GM23248 (cell line): ENCODE data around the gene TNIK. TPM values are rescaled to one million over a fixed set of nuclear protein-coding genes. Genes with fewer than 3 reads are reported as not detected.
A peak's percentile ranks its signal among the peaks of the same experiment; 100 is the strongest.

Source experiments
- DNase-seq: peaks from one replicate; pipeline ENCODE4 v3.0.0-alpha.2; 2015
- H2AFZ ChIP-seq: fragments of 200-600 bp; sonication (generic); 2 replicates; pipeline ENCODE4 v1.6.1; 2016; ENCODE audit warnings: antibody characterized with exemption
- H3F3A ChIP-seq: fragments of 200-600 bp; sonication (generic); 2 replicates; pipeline ENCODE4 v1.6.1; 2016; ENCODE audit warnings: mild to moderate bottlenecking, antibody characterized with exemption, mixed run types; ENCODE audit not compliant: insufficient read depth
- H3K27ac ChIP-seq: fragments of 200-600 bp; sonication (generic); 2 replicates; pipeline ENCODE4 v1.5.1; 2016; ENCODE audit warnings: mild to moderate bottlenecking
- H3K27me3 ChIP-seq: fragments of 200-600 bp; sonication (generic); replicated peaks from 2 replicates; pipeline ENCODE4 v1.6.1; 2016; ENCODE audit warnings: mild to moderate bottlenecking; ENCODE audit not compliant: insufficient read depth
- H3K36me3 ChIP-seq: fragments of 200-600 bp; sonication (generic); 2 replicates; pipeline ENCODE4 v1.6.1; 2016; ENCODE audit warnings: low read depth, mild to moderate bottlenecking
- H3K4me1 ChIP-seq: fragments of 200-600 bp; sonication (generic); 2 replicates; pipeline ENCODE4 v1.6.1; 2016; ENCODE audit warnings: mild to moderate bottlenecking; ENCODE audit not compliant: insufficient read depth
- H3K4me2 ChIP-seq: fragments of 200-600 bp; sonication (generic); one replicate; pipeline ENCODE4 v1.6.1; 2016; ENCODE audit warnings: mild to moderate bottlenecking; ENCODE audit not compliant: unreplicated experiment
- H3K4me3 ChIP-seq: fragments of 200-600 bp; sonication (generic); 2 replicates; pipeline ENCODE4 v1.5.1; 2016; ENCODE audit warnings: mild to moderate bottlenecking
- H3K79me2 ChIP-seq: fragments of 200-600 bp; sonication (generic); 2 replicates; pipeline ENCODE4 v1.6.1; 2016; ENCODE audit warnings: mild to moderate bottlenecking; ENCODE audit not compliant: insufficient read depth
- H3K9ac ChIP-seq: fragments of 200-600 bp; sonication (generic); 2 replicates; pipeline ENCODE4 v1.6.1; 2016; ENCODE audit warnings: mild to moderate bottlenecking
- H3K9me2 ChIP-seq: fragments of 200-600 bp; sonication (generic); 2 replicates; pipeline ENCODE4 v1.6.1; 2016; ENCODE audit warnings: mixed run types, mild to moderate bottlenecking, moderate library complexity; ENCODE audit not compliant: insufficient read depth
- H3K9me3 ChIP-seq: fragments of 200-600 bp; sonication (generic); one replicate; pipeline ENCODE4 v1.6.1; 2017; ENCODE audit warnings: low read depth
- H4K20me1 ChIP-seq: fragments of 200-600 bp; sonication (generic); 2 replicates; pipeline ENCODE4 v1.6.0; 2016; ENCODE audit not compliant: insufficient read depth
- EZH2 ChIP-seq: fragments of 200-600 bp; sonication (generic); IDR thresholded peaks from 2 replicates; pipeline ENCODE4 v1.6.1; 2018; ENCODE audit warnings: antibody characterized with exemption, mild to moderate bottlenecking; ENCODE audit not compliant: insufficient read depth, poor library complexity, severe bottlenecking
- EZH2phosphoT487 ChIP-seq: fragments of 200-600 bp; sonication (generic); IDR thresholded peaks from 2 replicates; pipeline ENCODE4 v1.6.1; 2018; ENCODE audit warnings: antibody characterized with exemption, moderate library complexity, mild to moderate bottlenecking, low read depth; ENCODE audit not compliant: insufficient read depth
- WGBS, 2 experiments: methylation state at CpG; one replicate each; pipeline ENCODE4 v1.1.6; 2015 to 2017; ENCODE audit warnings: low lambda C conversion rate in 2 of 2, low coverage in 1 of 2; ENCODE audit errors: missing lambda C conversion rate in 2 of 2; 5-methylcytosine and 5-hydroxymethylcytosine counted together
- in situ Hi-C: fragments of 300-500 bp; cut with MboI; formaldehyde crosslinking; loops from 2 replicates; pipeline ENCODE4 v1.15.0; 2020
- polyA plus RNA-seq: library from polyadenylated mRNA; unstranded; fragments of >200 nt; fragmentation: Nextera tagmentation; extraction: Ambion mirVana; gene quantifications from 2 replicates; pipeline ENCODE4 v1.2.1, GENCODE V29; 2016
- total RNA-seq: library from RNA; depleted of rRNA; stranded (reverse); fragments of >200 nt; shearing (Covaris generic); gene quantifications from 2 replicates; pipeline ENCODE4 v1.2.3, GENCODE V29; 2014

TNIK gene
- total and polyA plus RNA-seq, 2 experiments from 2014 or later = 0.80 to 2.3 TPM

DNA sequence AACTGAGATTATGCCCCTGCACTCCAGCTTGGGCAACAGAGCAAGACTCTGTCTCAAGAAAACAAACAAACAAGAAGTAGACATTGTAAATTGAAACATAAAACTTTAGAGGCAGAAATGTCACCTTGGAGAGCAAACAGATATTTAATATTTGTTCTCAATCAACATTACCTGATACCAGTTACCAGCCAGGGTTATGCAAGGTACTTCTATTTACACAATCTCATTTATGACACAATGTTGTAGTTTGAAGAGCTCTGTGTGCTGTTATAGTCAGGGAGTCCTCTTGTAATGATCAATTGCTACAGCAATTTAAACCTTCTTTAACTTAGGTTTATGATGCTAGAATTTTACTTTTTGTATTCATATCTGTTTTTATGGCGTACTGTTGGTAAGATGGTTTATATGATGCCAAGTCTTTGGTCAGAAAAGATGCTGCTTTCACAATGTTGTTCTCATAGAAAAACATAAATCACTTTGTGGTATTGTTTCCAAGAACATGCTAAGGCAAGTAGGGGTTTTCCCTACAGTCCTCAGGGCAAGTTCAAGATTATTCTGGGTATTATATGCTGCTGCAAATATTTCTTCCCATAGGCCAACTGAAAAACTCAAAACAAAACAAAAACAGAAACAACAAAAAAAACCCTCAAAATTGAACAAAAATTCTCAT, 173.5 kb downstream of the TNIK start:
- H2AFZ ChIP-seq = no peak overlapping the region
- TF ChIP-seq EZH2 (no peak), EZH2phosphoT487 (no peak)
- peaks cover 20% of the 10 kb centered on the region for H3F3A ChIP-seq
- no peaks in the 10 kb centered on the region for H3K36me3 ChIP-seq
- H3K27ac ChIP-seq = no peak overlapping the region
- DNase-seq = no peak
- H3K9ac ChIP-seq = no peak overlapping the region
- no peaks in the 10 kb centered on the region for H4K20me1 ChIP-seq
- H3K4me3 ChIP-seq = no peak overlapping the region
- no peaks in the 10 kb centered on the region for H3K79me2 ChIP-seq
- no peak overlapping the region for H3K4me2 ChIP-seq
- H3K4me1 ChIP-seq = peaks cover 36% of the 10 kb centered on the region
- 76 to 96% methylated on average over 1 of the region's 1 CpG for WGBS, 2 experiments
- in situ Hi-C loops = no loop called here
- no peaks in the 10 kb centered on the region for H3K27me3 ChIP-seq
- H3K9me3 ChIP-seq = no peaks in the 10 kb centered on the region
- no peaks in the 10 kb centered on the region for H3K9me2 ChIP-seq

GRCh38 chr3:171285287-171285686, 174.9 kb downstream of the TNIK start:
- peak overlapping the region; percentile 79 for H3K9ac ChIP-seq
- no peaks in the 10 kb centered on the region for H3K9me2 ChIP-seq
- H3K27me3 ChIP-seq = no peaks in the 10 kb centered on the region
- H3K4me1 ChIP-seq = peaks cover 37% of the 10 kb centered on the region
- peak overlapping the region; percentile 61; the same call in 1 of the 2 replicates for H3K4me3 ChIP-seq
- no peaks in the 10 kb centered on the region for H3K36me3 ChIP-seq
- TF ChIP-seq EZH2 (no peak), EZH2phosphoT487 (no peak)
- peak overlapping the region; percentile 98 for H3K27ac ChIP-seq
- peaks cover 20% of the 10 kb centered on the region for H3F3A ChIP-seq
- in situ Hi-C loops = no loop called here
- no peaks in the 10 kb centered on the region for H4K20me1 ChIP-seq
- DNase-seq = peak; percentile 38
- H2AFZ ChIP-seq = 0 out of 2 replicates have a peak overlapping the region, but pooled peaks have one; percentile 33
- no peaks in the 10 kb centered on the region for H3K9me3 ChIP-seq
- peak overlapping the region; percentile 85 for H3K4me2 ChIP-seq
- 13 to 29% methylated on average over 2 of the region's 2 CpGs for WGBS, 2 experiments
- H3K79me2 ChIP-seq = no peaks in the 10 kb centered on the region

DNA sequence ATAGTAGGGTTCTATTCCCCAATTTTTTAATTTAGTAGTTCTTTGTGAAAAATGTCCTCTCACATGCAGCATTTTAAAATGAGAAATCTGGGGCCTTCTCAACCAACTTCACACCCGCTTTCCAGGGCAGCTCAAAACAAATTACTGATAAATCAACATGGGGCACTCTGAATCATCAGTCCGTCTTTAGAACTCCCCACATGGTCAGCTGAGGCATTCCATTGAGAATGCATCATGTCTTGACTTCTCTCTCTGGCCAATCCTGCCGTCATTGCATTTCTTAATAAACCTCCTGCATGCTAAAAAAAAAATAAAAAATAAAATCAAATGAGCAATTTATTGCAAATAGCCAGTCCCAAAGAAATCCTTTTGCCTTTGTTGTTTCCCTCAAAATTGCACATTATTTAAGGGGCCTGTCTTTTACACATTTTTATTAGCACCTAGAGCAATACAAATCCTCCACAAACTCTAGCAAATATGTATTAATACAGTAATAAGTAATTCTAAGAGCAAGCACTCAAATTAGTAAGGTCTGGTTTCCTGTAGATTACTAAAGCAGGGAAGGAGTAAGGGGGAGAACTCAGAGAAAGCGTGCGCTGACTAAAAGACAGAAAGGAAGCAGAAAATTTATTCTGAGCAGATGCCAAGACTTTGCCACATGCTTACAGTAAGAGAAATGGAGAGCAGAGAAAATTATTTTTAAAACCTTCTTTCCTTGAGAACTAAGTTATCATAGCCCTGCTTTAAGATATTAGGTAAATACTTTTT, 175.7 kb downstream of the TNIK start:
- in situ Hi-C loops = no loop called here
- Histone ChIP-seq H3K9me3 (no peaks in the 10 kb centered on the region), H3K9ac (peak overlapping the region; percentile 79), H4K20me1 (no peaks in the 10 kb centered on the region), H3K27me3 (no peaks in the 10 kb centered on the region), H3K79me2 (no peaks in the 10 kb centered on the region), H3K4me2 (peak overlapping the region; percentile 85), H3K4me3 (peak overlapping the region; percentile 61), H3K36me3 (no peaks in the 10 kb centered on the region), H3K27ac (peak overlapping the region; percentile 98), H3K9me2 (no peaks in the 10 kb centered on the region), H3K4me1 (peaks cover 37% of the 10 kb centered on the region), H2AFZ (peak overlapping the region; percentile 33), H3F3A (peaks cover 20% of the 10 kb centered on the region)
- 1 to 2% methylated on average over 5 of the region's 5 CpGs for WGBS, 2 experiments
- TF ChIP-seq EZH2 = no peak
- TF ChIP-seq EZH2phosphoT487 = no peak
- DNase-seq = peak; percentile 98

- Histone ChIP-seq H3K4me3 (no peak overlapping the region), H3K9ac (0 out of 2 replicates have a peak overlapping the region, but pooled peaks have one; percentile 21)
- WGBS, 2 experiments = 72 to 78% methylated on average over 4 of the region's 4 CpGs
Measured at GRCh38 chr3:171283848-171284222, 176.4 kb downstream of the TNIK start.

More at GRCh38 chr3:171283848-171284222, 176.4 kb downstream of the TNIK start:
- Histone ChIP-seq H3F3A (peaks cover 20% of the 10 kb centered on the region), H3K4me1 (peaks cover 37% of the 10 kb centered on the region), H4K20me1 (no peaks in the 10 kb centered on the region), H2AFZ (no peak overlapping the region), H3K4me2 (peak overlapping the region; percentile 48), H3K79me2 (no peaks in the 10 kb centered on the region), H3K9me3 (no peaks in the 10 kb centered on the region), H3K27ac (peak overlapping the region; percentile 98), H3K9me2 (no peaks in the 10 kb centered on the region), H3K27me3 (no peaks in the 10 kb centered on the region), H3K36me3 (no peaks in the 10 kb centered on the region)
- in situ Hi-C loops = no loop called here
- no peak for TF ChIP-seq EZH2phosphoT487
- no peak for TF ChIP-seq EZH2
- no peak for DNase-seq
